ENCODE measurements around the gene UBAP2L. TPM values are rescaled to one million over a fixed set of nuclear protein-coding genes. Genes with fewer than 3 reads are reported as not detected.
A peak's percentile ranks its signal among the peaks of the same experiment; 100 is the strongest.

UBAP2L gene
- total RNA-seq, 6 donors from 2014 or later: 77.5 to 137 (median 119) TPM

- H3K36me3 ChIP-seq: peaks cover 0 to 19% (median 0%) of the 10 kb centered on the region in 4 donors
- H3K4me3 ChIP-seq: peak overlapping the region; percentile 76 to 99 (median 90)
- peaks cover 49 to 60% (median 53%) of the 10 kb centered on the region in 4 donors for H3K4me1 ChIP-seq
- H3K9me3 ChIP-seq: no peaks in the 10 kb centered on the region
- WGBS, 2 donors: 0% methylated on average over 5 to 6 of the region's 6 CpGs
- H3K27ac ChIP-seq: peak overlapping the region; percentile 90 to 98 (median 94)
- no peak for TF ChIP-seq POLR2AphosphoS5 (IDR thresholded peaks at IDR 0.05)
- no peak for TF ChIP-seq POLR2A (IDR thresholded peaks at IDR 0.05)
- TF ChIP-seq CTCF (IDR thresholded peaks at IDR 0.05): no peak
- TF ChIP-seq EP300 (IDR thresholded peaks at IDR 0.05): no peak
- H3K27me3 ChIP-seq: no peaks in the 10 kb centered on the region
- ATAC-seq (ENCODE audit: low FRiP score in 2 of 2): no peak
- DNase-seq: no peak
Observed at GRCh38 chr1:154181944-154182343, 38.8 kb upstream of the UBAP2L start.

- TF ChIP-seq EP300 (IDR thresholded peaks at IDR 0.05): no peak
- peak; percentile 48 to 76 for TF ChIP-seq POLR2AphosphoS5 (IDR thresholded peaks at IDR 0.05)
- peak in 1 of 6 experiments; percentile 12 for TF ChIP-seq CTCF (IDR thresholded peaks at IDR 0.05)
- TF ChIP-seq POLR2A (IDR thresholded peaks at IDR 0.05): peak in 1 of 4 donors; percentile 48
- Histone ChIP-seq H3K9me3 (no peaks in the 10 kb centered on the region), H3K36me3 (peaks cover 0 to 19% (median 0%) of the 10 kb centered on the region in 4 donors), H3K27me3 (no peaks in the 10 kb centered on the region), H3K4me1 (peaks cover 43 to 55% (median 48%) of the 10 kb centered on the region in 4 donors), H3K27ac (peak overlapping the region; percentile 90 to 98 (median 94)), H3K4me3 (peak overlapping the region; percentile 76 to 99 (median 90))
- WGBS, 2 donors: 0 to 1% methylated on average over 7 to 25 of the region's 35 CpGs
- ATAC-seq (ENCODE audit: low FRiP score in 2 of 2): peak; percentile 84 to 88
- DNase-seq: peak; percentile 93 to 94
Observed at GRCh38 chr1:154182344-154183045, 38.3 kb upstream of the UBAP2L start.

- H3K4me3 ChIP-seq: peak overlapping the region; percentile 76 to 99 (median 90)
- TF ChIP-seq POLR2A (IDR thresholded peaks at IDR 0.05) (peak; percentile 90 to 100 (median 98)), CTCF (IDR thresholded peaks at IDR 0.05) (peak in 4 of 6 experiments; percentile 57 to 70 (median 60)), EP300 (IDR thresholded peaks at IDR 0.05) (peak in 1 of 4 donors; percentile 93), POLR2AphosphoS5 (IDR thresholded peaks at IDR 0.05) (peak; percentile 100)
Observed at GRCh38 chr1:154183046-154183915, 37.5 kb upstream of the UBAP2L start.

GRCh38 chr1:154186177-154186576 lies 34.6 kb upstream of the UBAP2L start:
- H3K4me1 ChIP-seq: peaks cover 6 to 18% (median 11%) of the 10 kb centered on the region in 4 donors
- WGBS, 2 donors: 57 to 73% methylated on average over 1 of the region's 1 CpG
- H3K27ac ChIP-seq: no peak overlapping the region
- TF ChIP-seq EP300 (IDR thresholded peaks at IDR 0.05) (no peak), CTCF (IDR thresholded peaks at IDR 0.05) (peak in 4 of 6 experiments; percentile 38 to 57 (median 47)), POLR2AphosphoS5 (IDR thresholded peaks at IDR 0.05) (no peak), POLR2A (IDR thresholded peaks at IDR 0.05) (no peak)
- H3K4me3 ChIP-seq: no peak overlapping the region
- no peaks in the 10 kb centered on the region for H3K36me3 ChIP-seq
- ATAC-seq (ENCODE audit: low FRiP score in 2 of 2): no peak
- H3K9me3 ChIP-seq: no peaks in the 10 kb centered on the region
- H3K27me3 ChIP-seq: no peaks in the 10 kb centered on the region
- peak in 1 of 2 donors; percentile 70 for DNase-seq

More at GRCh38 chr1:154183046-154183915, 37.5 kb upstream of the UBAP2L start:
- Histone ChIP-seq H3K27ac (peak overlapping the region; percentile 90 to 98 (median 94)), H3K4me1 (peaks cover 35 to 47% (median 40%) of the 10 kb centered on the region in 4 donors), H3K27me3 (no peaks in the 10 kb centered on the region), H3K36me3 (peaks cover 0 to 17% (median 0%) of the 10 kb centered on the region in 4 donors), H3K9me3 (no peaks in the 10 kb centered on the region)
- DNase-seq: peak; percentile 98
- 6 to 14% methylated on average over 15 to 35 of the region's 41 CpGs for WGBS, 2 donors
- ATAC-seq (ENCODE audit: low FRiP score in 2 of 2): peak; percentile 97
